Panc1 (cell line): ENCODE data around the gene FAM83E. TPM values are rescaled to one million over a fixed set of nuclear protein-coding genes. Genes with fewer than 3 reads are reported as not detected.

Source experiments
- ATAC-seq: fragments of 200-7000 bp; cut with Tn5 transposase; 2 replicates; pipeline ENCODE4 v1.9.1; 2020; ENCODE audit warnings: mild to moderate bottlenecking, moderate library complexity
- BruUV-seq: library from RNA; stranded (reverse); fragments of 400-500 nt; replicated peaks from 2 replicates; lab custom pipeline; 2021; lab: Mats Ljungman, UMichigan
- CTCF ChIA-PET: fragments of 300-600 bp; sonication (Branson Sonifier 250); formaldehyde crosslinking; loops from one replicate; lab custom pipeline; 2022; ENCODE audit warnings: antibody characterized with exemption; lab: Charles Lee
- POLR2A ChIA-PET: fragments of 300-600 bp; sonication (Branson Sonifier 250); formaldehyde crosslinking; loops from one replicate; lab custom pipeline; 2022; ENCODE audit warnings: antibody characterized with exemption; lab: Charles Lee
- DNase-seq: peaks from one replicate; pipeline ENCODE4 v3.0.0-alpha.2; 2010; ENCODE audit warnings: low read depth, low spot score
- H3K27ac ChIP-seq: 2 replicates; pipeline ENCODE4 v1.5.1; 2011; ENCODE audit warnings: mild to moderate bottlenecking, low read length, inconsistent platforms
- H3K27me3 ChIP-seq: fragments of 200-500 bp; sonication (Bioruptor generic); 2 replicates; pipeline ENCODE4 v1.6.0; 2014; ENCODE audit warnings: low read length, inconsistent platforms; ENCODE audit not compliant: control insufficient read depth, insufficient read depth
- H3K36me3 ChIP-seq: fragments of 200-500 bp; sonication (Bioruptor generic); 2 replicates; pipeline ENCODE4 v1.5.1; 2014; ENCODE audit warnings: inconsistent platforms, mild to moderate bottlenecking, low read length, moderate library complexity; ENCODE audit not compliant: control insufficient read depth, insufficient read depth
- H3K4me1 ChIP-seq: 2 replicates; pipeline ENCODE4 v1.5.1; 2011; ENCODE audit warnings: inconsistent platforms, mild to moderate bottlenecking, low read length, moderate library complexity; ENCODE audit not compliant: control insufficient read depth, insufficient read depth
- H3K4me3 ChIP-seq, 2 experiments: 2 replicates each; pipeline ENCODE4 v1.5.1; 2011 to 2012; ENCODE audit warnings: low read depth in 2 of 2, low read length in 2 of 2, mild to moderate bottlenecking in 2 of 2, inconsistent platforms in 1 of 2, moderate library complexity in 1 of 2
- H3K9me3 ChIP-seq: fragments of 200-500 bp; sonication (Bioruptor generic); 2 replicates; pipeline ENCODE4 v1.5.1; 2014; ENCODE audit warnings: low read depth, mild to moderate bottlenecking, inconsistent platforms, low read length, moderate library complexity; ENCODE audit not compliant: control insufficient read depth, insufficient read depth
- CTCF ChIP-seq: fragments of 450-650 bp; IDR thresholded peaks from 2 replicates; pipeline ENCODE4 v1.5.1; 2017; ENCODE audit warnings: mild to moderate bottlenecking
- POLR2AphosphoS5 ChIP-seq: IDR thresholded peaks from 2 replicates; pipeline ENCODE4 v1.6.1; 2012; ENCODE audit warnings: mild to moderate bottlenecking, low read depth, low read length, moderate library complexity
- REST ChIP-seq, 2 experiments: IDR thresholded peaks; 2 replicates each; pipeline ENCODE4 v1.6.1; 2011 to 2012; ENCODE audit warnings: low read depth in 2 of 2, control low read depth in 1 of 2, low read length in 1 of 2, mild to moderate bottlenecking in 1 of 2, moderate library complexity in 1 of 2; ENCODE audit not compliant: insufficient read depth in 1 of 2
- SIN3A ChIP-seq: IDR thresholded peaks from 2 replicates; pipeline ENCODE4 v1.6.1; 2012; ENCODE audit warnings: low read depth, mild to moderate bottlenecking, low read length, moderate library complexity, borderline replicate concordance; ENCODE audit not compliant: insufficient read depth
- TCF7L2 ChIP-seq: IDR thresholded peaks from 2 replicates; pipeline ENCODE4 v1.6.1; 2011; ENCODE audit warnings: mild to moderate bottlenecking, low read depth, low read length, inconsistent platforms
- in situ Hi-C: cut with HindIII; loops from 2 replicates; pipeline ENCODE4 v1.10.0; 2016; ENCODE audit warnings: low sequenced_read_pairs, low pct_unique_long_range_greater_than_20kb
- intact Hi-C: fragments of 100-400 bp; cut with micrococcal nuclease; formaldehyde crosslinking; loops from one replicate; pipeline ENCODE4 v1.10.0; 2022; ENCODE audit not compliant: unreplicated experiment
- total RNA-seq: library from RNA; stranded (reverse); gene quantifications from one replicate; pipeline ENCODE4 v1.2.1, GENCODE V29; 2021; ENCODE audit not compliant: unreplicated experiment

Gene FAM83E
- total RNA-seq, 1 experiment from 2014 or later: 1.0 TPM

GRCh38 chr19:48595171-48595570, 19.7 kb downstream of the FAM83E start:
- intact Hi-C loops: no loop called here
- H3K36me3 ChIP-seq: no peaks in the 10 kb centered on the region
- no peak overlapping the region for H3K27ac ChIP-seq
- no peak for ATAC-seq
- TF ChIP-seq REST (IDR thresholded peaks at IDR 0.05; ENCODE audit: insufficient read depth in 1 of 2, low read depth in 2 of 2, low read length in 1 of 2) (no peak), CTCF (no peak), TCF7L2 (no peak), POLR2AphosphoS5 (no peak), SIN3A (no peak)
- H3K4me3 ChIP-seq: no peak overlapping the region
- no peaks in the 10 kb centered on the region for H3K9me3 ChIP-seq
- ChIA-PET CTCF (interaction anchor here (0.7 to 1.9 kb wide), 2 partner anchors 11 to 102 kb away, joined by 7 to 9 read pairs; no protein-coding TSS in a partner anchor), POLR2A (no interaction called here)
- BruUV-seq: no TSS peak
- H3K27me3 ChIP-seq: no peaks in the 10 kb centered on the region
- no peaks in the 10 kb centered on the region for H3K4me1 ChIP-seq
- DNase-seq: no peak
- in situ Hi-C loops: no loop called here

GRCh38 chr19:48591021-48591420, 23.9 kb downstream of the FAM83E start:
- intact Hi-C loops: no loop called here
- H3K36me3 ChIP-seq: no peaks in the 10 kb centered on the region
- DNase-seq: no peak
- H3K4me1 ChIP-seq: no peaks in the 10 kb centered on the region
- POLR2A ChIA-PET: no interaction called here
- no peak for ATAC-seq
- BruUV-seq: no TSS peak
- in situ Hi-C loops: no loop called here
- H3K27me3 ChIP-seq: no peaks in the 10 kb centered on the region
- CTCF ChIA-PET: interaction anchor here (0.6 to 1.0 kb wide), 2 partner anchors 85 to 95 kb away, joined by 3 to 6 read pairs; no protein-coding TSS in a partner anchor
- H3K9me3 ChIP-seq: no peaks in the 10 kb centered on the region
- no peak overlapping the region for H3K27ac ChIP-seq
- no peak overlapping the region for H3K4me3 ChIP-seq
- TF ChIP-seq SIN3A (no peak), POLR2AphosphoS5 (no peak), REST (IDR thresholded peaks at IDR 0.05; ENCODE audit: insufficient read depth in 1 of 2, low read depth in 2 of 2, low read length in 1 of 2) (no peak), TCF7L2 (no peak), CTCF (no peak)
